NAMALWA (cell line): Measurements from ENCODE around the gene SPATA1.
"Not testable (repeated sequence)": the region's sequence is repeated elsewhere in the genome, so short reads cannot be mapped to it uniquely, and the experiment has no call there.

ENCODE experiments used
- DNase-seq: peaks from one replicate; pipeline ENCODE4 v3.0.0-alpha.2; 2015; ENCODE audit warnings: low spot score

SPATA1 gene

DNA sequence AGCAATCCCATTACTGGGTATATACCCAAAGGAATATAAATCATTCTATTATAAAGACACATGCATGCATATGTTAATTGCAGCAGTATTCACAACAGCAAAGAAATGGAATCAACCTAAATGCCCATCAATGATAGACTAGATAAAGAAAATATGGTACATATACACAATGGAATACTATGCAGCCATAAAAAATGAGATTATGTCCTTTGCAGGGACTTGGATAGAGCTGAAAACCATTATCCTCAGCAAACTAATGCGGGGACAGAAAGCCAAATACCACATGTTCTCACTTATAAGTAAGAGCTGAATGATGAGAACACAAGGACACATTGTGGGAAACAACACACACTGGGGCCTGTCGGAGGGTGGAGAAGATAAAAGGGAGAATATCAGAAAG is 88.8 kb downstream of the SPATA1 start:
- not testable (repeated sequence) for DNase-seq

DNA sequence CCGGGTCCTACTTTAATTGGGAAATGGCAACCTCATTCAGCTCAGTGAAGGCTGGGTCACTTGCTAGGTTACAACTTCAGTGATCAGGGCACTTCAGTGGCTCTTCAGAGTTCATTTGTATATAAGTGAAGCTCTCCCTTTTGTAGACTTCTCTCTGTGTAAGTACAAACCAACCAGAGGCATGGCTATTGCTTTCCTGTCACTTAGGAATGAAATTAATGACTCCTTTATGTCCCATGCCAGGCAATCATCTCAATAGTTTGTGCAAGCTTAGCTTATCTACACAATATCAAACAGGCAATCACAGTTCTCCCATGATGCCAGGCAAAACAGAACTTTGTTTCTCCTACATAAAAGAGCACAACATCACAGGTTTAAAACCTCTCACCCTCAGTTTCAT is 90.8 kb downstream of the SPATA1 start:
- no peak for DNase-seq

DNA sequence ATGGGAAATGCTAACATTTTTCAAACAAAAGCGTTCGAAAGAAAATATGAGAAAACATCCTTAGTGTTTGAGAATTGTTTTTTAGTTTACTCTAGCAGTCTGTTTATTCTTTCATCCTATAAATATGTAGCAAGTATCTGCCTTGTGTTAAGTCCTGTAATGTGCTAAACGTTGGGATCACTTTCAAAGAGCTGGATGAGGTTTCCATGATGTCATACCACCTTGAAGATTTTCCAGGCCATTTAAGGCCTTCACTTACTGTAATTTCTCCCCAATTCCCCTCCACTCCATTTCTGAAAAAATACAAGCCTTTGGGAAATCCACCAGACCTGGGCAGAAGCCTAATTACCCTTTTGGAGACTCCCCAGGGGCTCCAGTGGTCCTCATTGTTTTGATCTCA is 92.2 kb downstream of the SPATA1 start:
- no peak for DNase-seq

DNA sequence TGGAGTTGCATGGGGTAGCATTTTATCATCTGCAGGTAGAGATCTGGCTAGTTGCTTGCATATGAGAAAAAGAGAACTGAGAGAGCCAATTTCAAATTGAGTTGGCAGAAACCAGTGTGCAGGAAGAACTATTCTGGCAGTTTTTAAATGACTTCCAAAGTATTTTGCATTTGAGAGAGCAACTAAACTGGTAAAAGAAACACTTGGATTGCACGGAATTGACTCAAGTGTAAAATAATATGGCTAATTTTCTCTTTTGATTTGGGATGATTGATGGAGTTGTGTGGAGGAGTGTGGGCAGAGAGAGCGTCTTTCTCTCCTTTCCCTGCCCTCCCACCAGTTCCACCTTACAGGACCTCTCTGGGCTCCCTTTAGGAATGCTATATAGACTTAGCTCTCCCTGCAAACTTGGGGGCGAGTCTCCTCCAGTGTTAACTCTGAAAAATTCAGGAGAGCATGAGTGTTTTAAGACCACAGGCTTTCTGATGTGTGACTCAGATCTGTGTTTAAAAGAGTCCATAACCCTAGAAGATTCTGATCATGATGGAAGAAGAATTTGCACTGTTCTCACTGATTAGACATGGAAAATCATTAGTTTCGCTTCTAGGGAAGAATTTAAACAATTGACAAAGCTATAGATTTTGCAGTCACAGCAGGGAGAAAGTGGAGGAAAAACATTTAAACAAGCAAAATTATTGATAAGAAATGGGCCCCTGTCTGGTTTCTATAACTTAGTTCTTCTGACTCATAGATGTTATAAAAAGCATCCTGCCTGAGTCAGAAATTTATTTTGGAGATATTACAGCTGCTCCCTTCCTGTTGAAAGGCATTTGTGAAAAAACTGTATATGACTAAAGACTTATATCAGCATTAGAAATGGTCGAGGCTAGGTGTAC is 92.9 kb downstream of the SPATA1 start:
- DNase-seq, result no peak

DNA sequence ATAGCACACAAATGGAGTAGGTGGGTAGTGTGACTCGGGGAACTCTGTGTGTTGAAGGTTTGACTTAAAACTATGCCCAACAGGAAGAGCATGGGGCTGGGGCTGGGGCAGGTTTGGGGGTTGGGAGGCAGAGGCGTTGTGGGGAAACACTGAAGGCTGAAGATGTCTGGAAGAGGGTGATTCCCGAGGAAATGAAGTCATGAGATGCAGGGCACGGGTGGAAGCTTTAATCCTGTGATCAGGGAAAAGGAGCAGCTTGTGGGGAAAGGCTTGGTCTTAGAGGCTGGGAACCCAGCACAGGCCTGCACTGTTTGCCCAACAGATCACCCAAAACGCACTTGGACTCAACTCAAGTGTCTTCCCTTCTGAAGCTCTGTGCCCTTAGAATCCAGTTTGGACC is 94.6 kb downstream of the SPATA1 start:
- DNase-seq, result no peak

DNA sequence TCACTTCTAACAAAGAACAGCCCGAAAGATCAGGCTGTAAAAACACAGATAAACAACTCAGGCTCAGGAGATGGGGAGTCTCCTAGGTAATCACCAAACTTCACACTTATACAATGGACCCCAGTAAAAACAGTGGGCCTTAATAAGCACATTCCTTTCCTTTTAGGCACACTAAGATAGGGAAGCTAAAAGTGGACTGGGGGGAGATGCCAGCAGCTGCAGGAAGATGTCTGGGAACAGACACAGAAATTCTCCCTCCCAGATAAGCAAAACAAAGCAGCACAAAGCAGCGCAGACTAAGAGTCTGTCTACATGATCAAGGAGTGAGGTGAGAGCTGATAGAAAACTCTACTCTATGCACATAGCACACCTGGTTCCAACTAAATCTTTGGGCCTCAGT is 97.0 kb downstream of the SPATA1 start:
- no peak for DNase-seq

DNA sequence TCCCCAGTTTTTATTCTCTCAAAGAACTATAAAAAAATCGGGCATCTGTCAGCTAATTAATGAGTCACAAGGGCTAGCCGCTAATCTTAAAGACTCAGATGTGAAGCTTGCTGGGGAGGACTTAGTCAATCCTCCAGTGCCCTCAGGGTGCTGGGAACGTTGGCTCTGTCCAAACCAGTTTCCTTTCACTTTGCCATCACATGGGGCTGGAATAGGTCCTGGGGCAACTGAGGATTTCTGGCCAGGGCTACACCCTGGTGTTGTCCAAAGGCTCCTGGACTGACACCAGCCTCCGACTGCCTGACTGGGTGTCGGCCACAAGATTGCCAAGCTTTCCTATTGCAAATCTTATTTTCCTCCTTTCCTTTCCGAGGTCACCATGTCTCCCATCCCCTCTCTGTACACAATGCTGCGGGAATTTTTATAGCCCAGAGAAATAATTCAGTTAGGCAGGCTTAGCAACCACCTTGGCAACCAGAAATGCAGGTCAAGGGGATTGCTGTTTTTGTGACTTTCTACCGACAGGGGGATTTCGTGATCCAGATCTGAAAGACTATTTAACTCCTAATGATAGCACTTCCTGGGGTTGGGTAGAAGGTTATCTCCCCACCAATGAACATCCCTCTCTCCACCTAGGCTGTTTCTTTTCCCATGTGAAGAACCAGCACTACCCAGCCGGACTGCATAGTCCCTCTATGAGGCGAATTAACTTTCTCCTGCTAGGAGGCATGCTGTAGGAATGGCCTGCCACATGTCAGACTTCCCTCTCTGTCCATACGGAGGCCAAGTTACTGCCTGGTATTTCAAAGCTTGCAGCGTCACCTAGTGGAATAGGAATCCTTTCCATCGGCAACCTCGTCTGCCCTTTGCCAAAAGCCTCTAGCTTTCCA is 98.0 kb downstream of the SPATA1 start:
- DNase-seq, result no peak

DNA sequence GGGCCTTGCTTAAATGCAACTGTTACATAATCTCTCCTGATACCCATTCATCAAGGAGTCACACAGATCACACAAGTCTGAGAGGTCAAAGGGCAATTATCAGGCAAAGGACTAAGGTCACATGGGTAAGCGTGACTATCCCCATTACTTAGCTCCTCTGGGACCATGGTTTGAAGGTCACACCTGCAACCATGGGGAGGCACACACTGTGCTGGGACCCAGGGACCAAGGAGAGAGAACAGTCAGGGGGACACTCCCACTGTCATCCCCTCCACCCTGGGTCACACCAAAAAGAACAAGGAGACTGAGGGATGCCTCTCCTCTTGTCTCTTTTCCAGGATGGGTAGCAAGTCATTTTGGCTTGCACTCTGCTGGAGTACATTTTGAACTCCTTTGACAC is 99.0 kb downstream of the SPATA1 start:
- DNase-seq, result no peak

DNA sequence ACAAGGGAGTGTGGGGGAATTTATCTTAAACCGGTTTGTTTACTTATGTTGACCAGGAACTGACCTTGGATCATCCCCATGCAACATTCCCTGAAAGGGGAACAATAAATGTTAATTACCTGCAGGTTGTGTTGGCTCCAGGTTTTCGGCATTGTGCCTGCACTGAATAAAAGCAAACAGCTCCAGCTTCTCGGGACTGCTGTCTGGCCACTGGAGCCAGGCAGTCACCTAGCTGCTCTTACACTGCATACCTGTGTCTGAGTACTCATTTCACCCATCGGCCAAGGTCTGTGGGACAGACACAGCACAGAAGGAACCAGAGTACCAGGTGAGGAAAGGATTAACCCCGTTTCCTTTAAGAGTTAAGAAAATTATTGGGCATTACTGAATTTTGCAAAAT is 100.8 kb downstream of the SPATA1 start:
- no peak for DNase-seq

DNA sequence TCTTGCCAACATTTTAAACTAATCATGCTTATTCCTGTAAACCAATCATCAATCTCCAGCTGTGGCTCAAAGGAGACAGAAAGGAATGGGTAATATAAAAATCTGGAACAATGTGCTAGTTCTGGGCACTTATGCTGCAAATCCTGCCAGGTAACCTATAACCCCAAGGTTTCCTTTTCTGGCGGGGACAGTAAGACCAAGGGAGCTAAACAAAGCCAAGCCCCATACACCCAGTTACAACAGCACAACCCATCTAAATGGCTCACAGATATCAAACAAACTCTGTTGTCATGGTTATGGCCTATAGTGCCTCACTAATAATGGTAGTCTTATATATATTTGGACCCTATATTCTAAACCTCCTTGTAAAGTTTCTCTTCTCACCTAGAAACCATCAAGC is 104.9 kb downstream of the SPATA1 start:
- DNase-seq, result no peak

DNA sequence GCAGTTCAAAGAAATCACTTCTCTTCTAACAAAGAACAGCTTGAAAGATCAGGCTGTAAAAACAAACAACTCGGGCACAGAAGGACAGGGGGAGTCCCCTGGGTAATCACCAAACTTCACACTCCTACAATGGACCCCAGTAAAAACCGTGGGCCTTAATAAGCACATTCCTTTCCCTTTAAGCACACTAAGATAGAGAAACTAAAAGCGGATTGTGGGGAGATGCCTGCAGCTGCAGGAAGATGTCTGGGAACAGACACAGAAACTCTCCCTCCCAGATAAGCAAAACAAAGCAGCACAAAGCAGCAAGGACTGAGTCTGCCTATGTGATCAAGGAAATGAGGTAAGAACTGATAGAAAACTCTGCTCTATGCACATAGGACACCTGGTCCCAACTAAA is 105.6 kb downstream of the SPATA1 start:
- DNase-seq, result no peak

DNA sequence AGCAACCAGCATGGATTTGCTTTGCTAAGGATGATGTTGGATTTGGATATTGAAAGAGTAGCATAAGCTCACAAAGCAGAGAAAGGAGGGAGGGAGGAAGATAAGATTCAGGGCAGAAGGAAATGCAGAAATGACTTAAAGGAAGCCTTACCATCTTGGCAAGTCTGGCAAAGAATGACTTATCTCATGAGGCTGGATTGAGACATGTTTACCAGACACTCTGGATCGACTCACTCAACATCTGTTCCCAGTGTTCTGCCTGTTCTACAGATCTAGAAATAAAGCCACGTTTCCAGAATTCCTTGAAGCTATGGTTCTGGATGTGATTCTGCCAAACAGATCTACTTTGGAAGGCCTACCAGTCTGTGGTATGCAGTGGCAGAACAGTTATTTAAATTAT is 106.8 kb downstream of the SPATA1 start:
- no peak for DNase-seq

DNA sequence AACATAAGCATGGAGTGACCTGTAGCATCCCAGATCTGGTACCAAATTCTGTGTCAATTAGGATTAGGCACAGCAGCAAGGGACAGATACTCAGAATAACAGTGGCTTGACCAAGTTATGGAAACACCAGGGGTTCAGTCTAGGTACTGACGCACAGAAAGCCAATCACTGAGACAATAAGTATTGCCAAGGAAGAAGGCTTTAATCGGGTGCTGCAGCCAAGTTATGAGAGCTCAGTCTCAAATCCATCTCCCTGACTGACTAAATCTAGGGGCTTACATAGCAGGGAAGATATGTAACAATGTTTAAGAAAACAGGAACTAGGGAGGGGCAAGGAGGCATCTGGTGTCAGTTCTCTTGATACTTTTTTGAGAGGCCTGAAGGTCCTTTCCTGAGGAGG is 107.7 kb downstream of the SPATA1 start:
- DNase-seq, result no peak

DNA sequence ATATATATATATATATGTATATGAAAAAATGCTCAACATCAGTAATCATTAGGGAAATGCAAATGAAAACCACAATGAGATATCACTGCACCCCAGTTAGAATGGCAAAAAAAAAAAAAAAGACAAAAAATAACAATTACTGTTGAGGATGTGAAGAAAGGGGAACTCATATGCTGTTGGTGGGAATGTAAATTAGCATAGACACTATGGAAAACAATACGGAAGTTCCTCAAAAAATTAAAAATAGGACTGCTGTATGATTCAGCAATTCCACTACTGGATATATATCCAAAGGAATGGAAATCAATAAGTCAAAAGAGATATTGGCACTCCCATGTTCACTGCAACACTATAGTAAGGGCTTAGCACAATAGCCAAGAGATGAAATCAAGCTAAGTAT is 109.6 kb downstream of the SPATA1 start:
- DNase-seq, result no peak
